Neural cell (in vitro differentiated cells): Measurements from ENCODE around the gene RABGGTA. TPM values are rescaled to one million over a fixed set of nuclear protein-coding genes. Genes with fewer than 3 reads are reported as not detected.

Source experiments
- H2AFZ ChIP-seq: fragments of 200-600, 300-800 bp; sonication (generic), shearing (Covaris generic); 2 replicates; pipeline ENCODE4 v1.6.0; 2014; ENCODE audit warnings: low read depth, mild to moderate bottlenecking, antibody characterized with exemption, low read length, moderate library complexity
- H3F3A ChIP-seq: fragments of 200-600 bp; shearing (Covaris generic); 2 replicates; pipeline ENCODE4 v1.6.1; 2016; ENCODE audit warnings: mild to moderate bottlenecking, moderate library complexity, mixed read lengths, antibody characterized with exemption, low read length; ENCODE audit not compliant: insufficient read depth, poor library complexity, severe bottlenecking
- H3K27ac ChIP-seq: fragments of 200-600, 300-800 bp; sonication (generic), shearing (Covaris generic); 2 replicates; pipeline ENCODE4 v1.5.1; 2014; ENCODE audit warnings: mild to moderate bottlenecking, low read length, moderate library complexity
- H3K27me3 ChIP-seq: fragments of 300-800, 200-600 bp; sonication (generic), shearing (Covaris generic); 2 replicates; pipeline ENCODE4 v1.6.0; 2014; ENCODE audit warnings: mild to moderate bottlenecking, low read depth, low read length, moderate library complexity; ENCODE audit not compliant: insufficient read depth
- H3K36me3 ChIP-seq: fragments of 300-800, 200-600 bp; sonication (generic), shearing (Covaris generic); 2 replicates; pipeline ENCODE4 v1.5.1; 2014; ENCODE audit warnings: mild to moderate bottlenecking, antibody characterized with exemption, low read length, moderate library complexity; ENCODE audit not compliant: insufficient read depth
- H3K4me2 ChIP-seq: fragments of 300-800, 200-600 bp; sonication (generic), shearing (Covaris generic); 2 replicates; pipeline ENCODE4 v1.6.0; 2014; ENCODE audit warnings: mild to moderate bottlenecking, low read length
- H3K4me3 ChIP-seq: fragments of 300-800, 200-600 bp; sonication (generic), shearing (Covaris generic); 2 replicates; pipeline ENCODE4 v1.5.1; 2014; ENCODE audit warnings: mild to moderate bottlenecking, low read length, moderate library complexity
- H3K79me2 ChIP-seq: fragments of 200-600 bp; shearing (Covaris generic); replicated peaks from 2 replicates; pipeline ENCODE4 v1.6.0; 2014; ENCODE audit warnings: mild to moderate bottlenecking, low read length, moderate library complexity; ENCODE audit not compliant: insufficient read depth
- H3K9ac ChIP-seq: fragments of 300-800, 200-600 bp; sonication (generic), shearing (Covaris generic); 2 replicates; pipeline ENCODE4 v1.6.1; 2016; ENCODE audit warnings: mild to moderate bottlenecking, low read length, mixed read lengths
- H3K9me2 ChIP-seq: fragments of 200-600 bp; shearing (Covaris generic); 2 replicates; pipeline ENCODE4 v1.6.1; 2016; ENCODE audit warnings: mild to moderate bottlenecking, low read length, mixed read lengths; ENCODE audit not compliant: insufficient read depth
- H3K9me3 ChIP-seq: fragments of 200-600, 300-800 bp; sonication (generic), shearing (Covaris generic); 2 replicates; pipeline ENCODE4 v1.6.1; 2016; ENCODE audit warnings: mild to moderate bottlenecking, mixed run types, low read length, moderate library complexity, mixed read lengths
- H4K20me1 ChIP-seq: fragments of 200-600 bp; shearing (Covaris generic); 2 replicates; pipeline ENCODE4 v1.6.1; 2016; ENCODE audit warnings: mild to moderate bottlenecking, mixed run types; ENCODE audit not compliant: insufficient read depth
- CTCF ChIP-seq: fragments of 450-650 bp; IDR thresholded peaks from 2 replicates; pipeline ENCODE4 v1.5.1; 2014; ENCODE audit warnings: antibody characterized with exemption, mild to moderate bottlenecking, moderate library complexity; ENCODE audit not compliant: poor library complexity, severe bottlenecking
- EP300 ChIP-seq: fragments of 450-650 bp; conservative IDR thresholded peaks from 2 replicates; pipeline ENCODE4 v1.6.1; 2014; ENCODE audit warnings: antibody characterized with exemption, mild to moderate bottlenecking, moderate library complexity; ENCODE audit not compliant: poor library complexity, severe bottlenecking
- EZH2 ChIP-seq: fragments of 200-600, 300-800 bp; shearing (Covaris generic), sonication (generic); IDR thresholded peaks from 2 replicates; pipeline ENCODE4 v1.6.1; 2014; ENCODE audit warnings: antibody characterized with exemption, low read length, borderline replicate concordance, mild to moderate bottlenecking; ENCODE audit not compliant: insufficient read depth, poor library complexity, severe bottlenecking
- MXI1 ChIP-seq: fragments of 450-650 bp; conservative IDR thresholded peaks from 2 replicates; pipeline ENCODE4 v1.6.1; 2014; ENCODE audit warnings: antibody characterized with exemption, mild to moderate bottlenecking; ENCODE audit not compliant: poor library complexity, severe bottlenecking
- POLR2AphosphoS5 ChIP-seq: IDR thresholded peaks from 2 replicates; pipeline ENCODE4 v1.6.1; 2012
- RAD21 ChIP-seq: fragments of 450-650 bp; conservative IDR thresholded peaks from 2 replicates; pipeline ENCODE4 v1.6.1; 2014; ENCODE audit warnings: antibody characterized with exemption, mild to moderate bottlenecking, moderate library complexity
- REST ChIP-seq: IDR thresholded peaks from 2 replicates; pipeline ENCODE4 v1.6.1; 2012; ENCODE audit warnings: borderline replicate concordance
- SMC3 ChIP-seq: fragments of 450-650 bp; conservative IDR thresholded peaks from 2 replicates; pipeline ENCODE4 v1.6.1; 2014; ENCODE audit warnings: antibody characterized with exemption, mild to moderate bottlenecking, moderate library complexity; ENCODE audit not compliant: poor library complexity
- TAF1 ChIP-seq: IDR thresholded peaks from 2 replicates; pipeline ENCODE4 v1.6.1; 2012; ENCODE audit warnings: low read depth
- polyA plus RNA-seq: library from polyadenylated mRNA; depleted of rRNA; stranded (reverse); fragments of >200 nt; gene quantifications from 2 replicates; pipeline ENCODE4 v1.2.3, GENCODE V29; 2014

Gene RABGGTA
- polyA plus RNA-seq, 1 donor from 2014 or later = 33.2 TPM

GRCh38 chr14:24286996-24287395 lies 15.6 kb upstream of the RABGGTA start:
- no peak overlapping the region for H3K9ac ChIP-seq
- no peaks in the 10 kb centered on the region for H3K36me3 ChIP-seq
- H3K27me3 ChIP-seq = no peaks in the 10 kb centered on the region
- H3K9me3 ChIP-seq = no peaks in the 10 kb centered on the region
- TF ChIP-seq CTCF (no peak), EZH2 (no peak), TAF1 (no peak), REST (no peak), MXI1 (no peak), POLR2AphosphoS5 (no peak), EP300 (no peak)
- no peak overlapping the region for H3K4me3 ChIP-seq
- no peaks in the 10 kb centered on the region for H3K9me2 ChIP-seq
- no peaks in the 10 kb centered on the region for H3K79me2 ChIP-seq
- H3K4me2 ChIP-seq = no peak overlapping the region
- H3F3A ChIP-seq = no peaks in the 10 kb centered on the region
- H4K20me1 ChIP-seq = no peaks in the 10 kb centered on the region
- no peak overlapping the region for H2AFZ ChIP-seq
- no peak overlapping the region for H3K27ac ChIP-seq

GRCh38 chr14:24285351-24285750 lies 14.0 kb upstream of the RABGGTA start:
- Histone ChIP-seq H4K20me1 (no peaks in the 10 kb centered on the region), H3K9ac (no peak overlapping the region), H3K4me2 (no peak overlapping the region), H3K9me3 (no peaks in the 10 kb centered on the region), H3K4me3 (no peak overlapping the region), H3F3A (no peaks in the 10 kb centered on the region), H3K9me2 (no peaks in the 10 kb centered on the region), H3K27ac (no peak overlapping the region), H3K36me3 (no peaks in the 10 kb centered on the region), H3K27me3 (no peaks in the 10 kb centered on the region), H3K79me2 (no peaks in the 10 kb centered on the region), H2AFZ (no peak overlapping the region)
- TF ChIP-seq CTCF (no peak), TAF1 (no peak), SMC3 (no peak), EP300 (no peak), POLR2AphosphoS5 (no peak), REST (no peak), MXI1 (no peak), EZH2 (no peak), RAD21 (no peak)
